ELR (cell line): Measurements from ENCODE around the gene SYT5.

Experiments
- DNase-seq: peaks from one replicate; pipeline ENCODE4 v3.0.0-alpha.2; 2015; ENCODE audit warnings: low read depth

SYT5 gene

GRCh38 chr19:55146705-55147273 is 33.3 kb downstream of the SYT5 start:
- peak; percentile 51 for DNase-seq

- DNase-seq, result peak; percentile 53
These were observed 33.9 kb downstream of the SYT5 start for GRCh38 chr19:55146078-55146704.

- DNase-seq, result no peak
These were observed 34.9 kb downstream of the SYT5 start for GRCh38 chr19:55145232-55145631.

GRCh38 chr19:55141696-55142095 is 38.4 kb downstream of the SYT5 start:
- no peak for DNase-seq

GRCh38 chr19:55137915-55138314 is 42.2 kb downstream of the SYT5 start:
- no peak for DNase-seq

GRCh38 chr19:55136399-55137102 is 43.5 kb downstream of the SYT5 start:
- DNase-seq, result no peak

- no peak for DNase-seq
These were observed 45.4 kb downstream of the SYT5 start for GRCh38 chr19:55134736-55135135.

GRCh38 chr19:55133639-55134444 is 46.2 kb downstream of the SYT5 start:
- DNase-seq, result no peak

- DNase-seq, result no peak
These were observed 47.5 kb downstream of the SYT5 start for GRCh38 chr19:55132453-55133129.

GRCh38 chr19:55131421-55131820 is 48.7 kb downstream of the SYT5 start:
- DNase-seq, result no peak
